Upper lobe of left lung (tissue), 4 donors: Measurements from ENCODE around the gene PSMD12.
A peak's percentile ranks its signal among the peaks of the same experiment; 100 is the strongest.

Source experiments
- POLR2A ChIP-seq, 4 donors: fragments of 450-650 bp; IDR thresholded peaks; one replicate each; pipeline ENCODE4 v1.5.1; 2016 to 2017; ENCODE audit warnings: antibody characterized with exemption in 4 of 4, mild to moderate bottlenecking in 2 of 4
- POLR2AphosphoS5 ChIP-seq, 2 donors: sonication (generic); formaldehyde crosslinking; IDR thresholded peaks; one replicate each; pipeline ENCODE4 v1.5.1; 2017; ENCODE audit warnings: antibody characterized with exemption in 2 of 2
- TF ChIP-seq, protein P1 (sequence below), 6 experiments: fragments of 450-650 bp in 4 of 6; fragments of 200-600 bp in 2 of 6; sonication (generic) in 2 of 6; IDR thresholded peaks; one replicate each; pipeline ENCODE4 v1.5.1; 2016 to 2019; ENCODE audit warnings: antibody characterized with exemption in 6 of 6

- TF ChIP-seq, protein P1, sequence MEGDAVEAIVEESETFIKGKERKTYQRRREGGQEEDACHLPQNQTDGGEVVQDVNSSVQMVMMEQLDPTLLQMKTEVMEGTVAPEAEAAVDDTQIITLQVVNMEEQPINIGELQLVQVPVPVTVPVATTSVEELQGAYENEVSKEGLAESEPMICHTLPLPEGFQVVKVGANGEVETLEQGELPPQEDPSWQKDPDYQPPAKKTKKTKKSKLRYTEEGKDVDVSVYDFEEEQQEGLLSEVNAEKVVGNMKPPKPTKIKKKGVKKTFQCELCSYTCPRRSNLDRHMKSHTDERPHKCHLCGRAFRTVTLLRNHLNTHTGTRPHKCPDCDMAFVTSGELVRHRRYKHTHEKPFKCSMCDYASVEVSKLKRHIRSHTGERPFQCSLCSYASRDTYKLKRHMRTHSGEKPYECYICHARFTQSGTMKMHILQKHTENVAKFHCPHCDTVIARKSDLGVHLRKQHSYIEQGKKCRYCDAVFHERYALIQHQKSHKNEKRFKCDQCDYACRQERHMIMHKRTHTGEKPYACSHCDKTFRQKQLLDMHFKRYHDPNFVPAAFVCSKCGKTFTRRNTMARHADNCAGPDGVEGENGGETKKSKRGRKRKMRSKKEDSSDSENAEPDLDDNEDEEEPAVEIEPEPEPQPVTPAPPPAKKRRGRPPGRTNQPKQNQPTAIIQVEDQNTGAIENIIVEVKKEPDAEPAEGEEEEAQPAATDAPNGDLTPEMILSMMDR (IDR thresholded peaks at IDR 0.05), result no peak
- TF ChIP-seq POLR2A (IDR thresholded peaks at IDR 0.05) (peak in 2 of 4 donors; percentile 10 to 51), POLR2AphosphoS5 (IDR thresholded peaks at IDR 0.05) (no peak)
Measured at GRCh38 chr17:67377488-67378453, 11.4 kb upstream of the PSMD12 start.
